ENCODE data around the gene PPP2R2B. TPM values are rescaled to one million over a fixed set of nuclear protein-coding genes. Genes with fewer than 3 reads are reported as not detected.

Gene PPP2R2B
- polyA plus RNA-seq, 1 donor (not counting 4 experiments of a cell fraction or from before 2014, with no cell fraction given), result 0.33 TPM

GRCh38 chr5:146628950-146629349 is 249.6 kb downstream of the PPP2R2B start:
- Histone ChIP-seq H2AFZ (ENCODE audit: control insufficient read depth, low read length) (no peak overlapping the region), H3K27me3 (ENCODE audit: control insufficient read depth, extremely low read depth, insufficient read depth, low read length) (no peaks in the 10 kb centered on the region), H3K79me2 (ENCODE audit: control insufficient read depth, insufficient read depth, low read length) (no peaks in the 10 kb centered on the region), H3K36me3 (ENCODE audit: control insufficient read depth in 2 of 2, extremely low read depth in 1 of 2, insufficient read depth in 2 of 2, low read length in 2 of 2) (no peaks in the 10 kb centered on the region), H3K9me1 (ENCODE audit: control insufficient read depth, extremely low read depth, insufficient read depth, low read length) (no peaks in the 10 kb centered on the region), H3K9me3 (ENCODE audit: control insufficient read depth, low read depth, low read length) (no peaks in the 10 kb centered on the region), H3K4me3 (ENCODE audit: control insufficient read depth in 2 of 3, extremely low read depth in 1 of 3, insufficient read depth in 2 of 3, low read depth in 1 of 3, low read length in 3 of 3) (no peak overlapping the region), H3K4me2 (ENCODE audit: control insufficient read depth, extremely low read depth, insufficient read depth, low read depth, low read length) (no peak overlapping the region), H4K20me1 (ENCODE audit: control insufficient read depth, extremely low read depth, insufficient read depth, low read length) (no peaks in the 10 kb centered on the region), H3K27ac (ENCODE audit: control insufficient read depth, insufficient read depth, low read length) (no peak overlapping the region), H3K4me1 (ENCODE audit: control insufficient read depth, extremely low read depth, insufficient read depth, low read length) (no peaks in the 10 kb centered on the region), H3K9ac (ENCODE audit: control insufficient read depth, extremely low read depth, insufficient read depth, low read length) (no peak overlapping the region)
- no peak for DNase-seq (ENCODE audit: low read depth, low spot score)
- FAIRE-seq, result no peak
- no peak for TF ChIP-seq EZH2 (IDR thresholded peaks at IDR 0.05; ENCODE audit: low read length)
- no peak for TF ChIP-seq CTCF (optimal IDR thresholded peaks at IDR 0.05 in 1 of 3, IDR thresholded peaks at IDR 0.05 in 1 of 3, conservative IDR thresholded peaks at IDR 0.05 in 1 of 3; ENCODE audit: extremely low read depth in 1 of 3, insufficient read depth in 2 of 3, low read length in 3 of 3)
- dilution Hi-C loops (cut with MboI; ENCODE audit: extremely low pct_ligation_motif_present, low sequenced_read_pairs), result no loop called here

GRCh38 chr5:146626936-146627335 is 251.6 kb downstream of the PPP2R2B start:
- TF ChIP-seq CTCF (optimal IDR thresholded peaks at IDR 0.05 in 1 of 3, IDR thresholded peaks at IDR 0.05 in 1 of 3, conservative IDR thresholded peaks at IDR 0.05 in 1 of 3; ENCODE audit: extremely low read depth in 1 of 3, insufficient read depth in 2 of 3, low read length in 3 of 3), result no peak
- TF ChIP-seq EZH2 (IDR thresholded peaks at IDR 0.05; ENCODE audit: low read length), result no peak
- Histone ChIP-seq H3K9me1 (ENCODE audit: control insufficient read depth, extremely low read depth, insufficient read depth, low read length) (no peaks in the 10 kb centered on the region), H3K79me2 (ENCODE audit: control insufficient read depth, insufficient read depth, low read length) (no peaks in the 10 kb centered on the region), H3K9me3 (ENCODE audit: control insufficient read depth, low read depth, low read length) (no peaks in the 10 kb centered on the region), H3K27ac (ENCODE audit: control insufficient read depth, insufficient read depth, low read length) (no peak overlapping the region), H3K27me3 (ENCODE audit: control insufficient read depth, extremely low read depth, insufficient read depth, low read length) (no peaks in the 10 kb centered on the region), H2AFZ (ENCODE audit: control insufficient read depth, low read length) (no peak overlapping the region), H4K20me1 (ENCODE audit: control insufficient read depth, extremely low read depth, insufficient read depth, low read length) (no peaks in the 10 kb centered on the region), H3K4me2 (ENCODE audit: control insufficient read depth, extremely low read depth, insufficient read depth, low read depth, low read length) (no peak overlapping the region), H3K4me3 (ENCODE audit: control insufficient read depth in 2 of 3, extremely low read depth in 1 of 3, insufficient read depth in 2 of 3, low read depth in 1 of 3, low read length in 3 of 3) (no peak overlapping the region), H3K36me3 (ENCODE audit: control insufficient read depth in 2 of 2, extremely low read depth in 1 of 2, insufficient read depth in 2 of 2, low read length in 2 of 2) (no peaks in the 10 kb centered on the region), H3K9ac (ENCODE audit: control insufficient read depth, extremely low read depth, insufficient read depth, low read length) (no peak overlapping the region), H3K4me1 (ENCODE audit: control insufficient read depth, extremely low read depth, insufficient read depth, low read length) (no peaks in the 10 kb centered on the region)
- dilution Hi-C loops (cut with MboI; ENCODE audit: extremely low pct_ligation_motif_present, low sequenced_read_pairs), result no loop called here
- no peak for DNase-seq (ENCODE audit: low read depth, low spot score)
- FAIRE-seq, result no peak
